T-helper 22 cell (primary cell): ENCODE data around the gene FADD.

ENCODE experiments used
- DNase-seq: peaks from one replicate; pipeline ENCODE4 v3.0.0-alpha.2; 2020; ENCODE audit warnings: low read depth

Gene FADD, protein sequence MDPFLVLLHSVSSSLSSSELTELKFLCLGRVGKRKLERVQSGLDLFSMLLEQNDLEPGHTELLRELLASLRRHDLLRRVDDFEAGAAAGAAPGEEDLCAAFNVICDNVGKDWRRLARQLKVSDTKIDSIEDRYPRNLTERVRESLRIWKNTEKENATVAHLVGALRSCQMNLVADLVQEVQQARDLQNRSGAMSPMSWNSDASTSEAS

GRCh38 chr11:70202920-70203750 lies at the start of gene FADD:
FADD (plus strand) TSS chr11:70203296; CDS start chr11:70203460, 164 bp downstream.
- DNase-seq: peak; percentile 83

DNA sequence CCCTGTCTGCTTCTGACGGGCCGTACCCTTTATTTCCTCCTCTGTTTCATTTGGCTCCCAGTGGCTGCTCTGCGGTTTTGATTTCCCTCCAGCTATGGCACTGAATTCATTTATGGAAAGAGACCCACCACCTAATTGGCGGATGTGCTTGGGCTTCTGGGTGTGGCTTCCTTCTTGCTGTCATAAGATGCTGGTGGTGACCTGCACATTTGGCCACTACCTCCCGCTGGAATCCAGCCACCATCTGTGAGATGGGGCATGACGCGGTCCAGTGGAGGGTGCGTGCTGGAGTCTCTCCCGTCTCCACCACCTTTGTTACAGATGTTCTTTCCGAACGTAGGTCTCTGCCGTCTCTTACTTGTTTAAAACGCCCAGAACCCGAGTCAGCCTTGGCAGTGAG lies 47.7 kb upstream of the FADD start:
- DNase-seq: no peak

DNA sequence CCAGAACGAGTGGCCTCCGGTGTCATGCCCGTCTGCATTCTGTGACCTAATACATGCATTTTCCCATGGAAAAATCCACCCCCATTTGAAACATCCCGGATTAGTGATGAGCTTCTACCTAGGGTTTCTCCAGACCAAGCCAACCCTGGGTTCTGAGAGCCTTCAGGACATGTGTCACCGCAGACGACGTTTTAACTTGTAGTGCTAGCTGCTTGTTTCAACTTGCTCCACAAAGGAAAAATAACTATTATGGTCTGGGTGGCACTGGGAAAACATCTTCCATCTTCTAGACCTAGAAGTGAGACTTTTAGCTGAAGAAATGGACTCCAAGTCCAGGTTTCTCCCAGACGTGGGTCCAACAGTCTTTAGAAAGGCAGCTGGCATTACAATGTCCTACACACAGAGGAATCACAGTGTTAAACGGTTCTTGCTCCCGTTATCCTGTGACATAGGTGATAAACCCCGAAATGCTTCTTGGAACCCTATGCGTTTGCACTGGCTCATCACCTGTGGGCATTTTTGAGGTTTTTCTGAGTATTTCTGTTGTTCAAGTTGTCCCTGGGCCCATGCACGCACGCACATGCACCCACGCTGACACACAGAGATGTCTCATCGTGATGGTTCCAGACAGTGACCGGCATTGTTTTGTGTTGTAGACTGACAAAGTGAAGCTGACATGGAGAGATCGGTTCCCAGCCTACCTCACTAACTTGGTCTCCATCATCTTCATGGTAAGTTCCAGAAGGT lies 46.6 kb upstream of the FADD start:
- no peak for DNase-seq

- DNase-seq: no peak
Observed at GRCh38 chr11:70158201-70158600, 44.9 kb upstream of the FADD start.

DNA sequence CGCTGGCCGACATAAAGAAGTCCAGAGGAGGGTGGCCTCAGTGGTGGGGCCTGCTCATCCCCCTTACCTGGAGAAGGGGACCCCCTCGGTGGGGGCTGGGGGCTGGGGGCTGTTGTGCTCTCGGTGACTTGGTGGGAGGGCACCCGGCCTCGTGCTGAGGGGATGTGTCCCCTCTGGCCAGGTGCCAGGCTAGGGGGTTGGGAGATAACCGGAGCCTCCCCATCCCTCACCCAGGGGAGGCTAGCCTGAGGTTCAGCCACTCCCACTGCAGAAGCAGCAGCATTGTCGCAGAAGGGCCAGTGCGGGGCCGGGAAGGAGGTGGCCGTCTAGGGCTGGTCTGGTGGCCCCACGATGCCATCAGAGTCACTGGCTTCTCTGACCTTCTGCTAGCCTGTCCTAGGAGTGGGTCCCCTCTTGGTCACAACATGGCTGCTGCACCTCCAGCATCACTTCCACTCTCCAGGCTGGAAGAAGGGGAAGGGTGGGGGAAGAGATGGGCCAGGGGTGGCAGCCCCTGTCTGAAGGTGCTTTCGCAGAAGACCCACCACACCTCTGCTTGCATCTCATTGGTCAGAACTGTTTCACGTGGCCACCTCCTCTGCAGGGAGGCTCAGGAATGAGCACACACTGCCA lies 44.2 kb upstream of the FADD start:
- no peak for DNase-seq

- DNase-seq: no peak
Observed at GRCh38 chr11:70159627-70160570, 43.2 kb upstream of the FADD start.

- DNase-seq: no peak
Observed at GRCh38 chr11:70161043-70161625, 42.0 kb upstream of the FADD start.

GRCh38 chr11:70164705-70165104 lies 38.4 kb upstream of the FADD start:
- no peak for DNase-seq

DNA sequence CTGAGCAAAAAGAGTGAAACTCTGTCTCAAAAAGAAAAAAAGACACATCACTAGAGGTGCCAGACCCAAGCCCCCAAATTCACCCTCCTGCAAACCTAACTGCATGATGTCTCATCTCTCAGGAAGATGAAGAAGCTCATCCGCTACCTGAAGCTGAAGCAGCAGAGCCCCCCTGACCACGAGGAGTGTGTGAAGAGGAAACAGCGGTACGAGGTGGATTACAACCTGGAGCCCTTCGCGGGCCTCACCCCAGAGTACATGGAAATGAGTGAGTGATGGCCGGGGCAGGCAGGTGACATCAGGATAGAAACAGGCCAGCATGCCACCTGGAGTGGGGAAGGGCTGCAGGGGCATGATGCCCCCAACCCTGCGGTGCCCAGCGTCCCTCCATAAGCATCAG lies 36.0 kb upstream of the FADD start:
- no peak for DNase-seq

GRCh38 chr11:70167723-70168404 lies 35.2 kb upstream of the FADD start:
- DNase-seq: no peak

DNA sequence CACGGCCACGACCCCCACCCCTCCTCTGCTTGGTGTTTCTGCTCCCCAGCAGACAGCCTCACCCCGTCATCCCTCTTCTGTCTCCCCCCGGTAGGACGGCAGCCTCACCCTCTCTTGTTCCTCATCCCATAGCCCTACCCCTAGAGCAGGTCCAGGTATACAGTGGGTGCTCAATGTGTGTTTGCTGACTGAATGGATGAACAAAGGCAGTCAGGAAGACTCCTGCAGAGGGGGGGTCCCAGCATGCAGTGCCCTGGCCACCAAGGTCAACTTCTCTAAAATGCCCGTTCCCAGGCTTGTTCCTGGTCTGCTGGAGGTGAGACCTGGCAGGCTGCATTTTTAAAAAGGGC lies 34.7 kb upstream of the FADD start:
- DNase-seq: no peak

DNA sequence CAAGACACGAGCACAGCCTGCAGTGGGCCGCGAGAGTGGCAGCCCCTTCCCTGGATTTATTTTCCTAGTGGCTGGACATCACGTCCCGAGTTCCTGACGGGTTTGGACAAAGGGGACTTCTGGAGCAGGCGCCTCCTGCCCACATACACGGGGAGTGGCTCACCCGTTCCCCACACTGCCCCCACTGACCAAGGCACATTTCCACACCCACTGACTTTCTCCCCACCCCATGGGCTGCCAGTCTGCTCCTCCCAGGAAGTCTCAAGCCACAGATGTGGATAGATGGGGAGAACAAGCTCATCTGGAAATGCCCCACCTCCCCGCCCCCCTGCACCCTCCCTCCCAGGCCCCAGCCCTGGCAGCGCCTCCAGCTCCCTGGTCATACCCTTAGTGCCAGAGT lies 34.0 kb upstream of the FADD start:
- no peak for DNase-seq

DNA sequence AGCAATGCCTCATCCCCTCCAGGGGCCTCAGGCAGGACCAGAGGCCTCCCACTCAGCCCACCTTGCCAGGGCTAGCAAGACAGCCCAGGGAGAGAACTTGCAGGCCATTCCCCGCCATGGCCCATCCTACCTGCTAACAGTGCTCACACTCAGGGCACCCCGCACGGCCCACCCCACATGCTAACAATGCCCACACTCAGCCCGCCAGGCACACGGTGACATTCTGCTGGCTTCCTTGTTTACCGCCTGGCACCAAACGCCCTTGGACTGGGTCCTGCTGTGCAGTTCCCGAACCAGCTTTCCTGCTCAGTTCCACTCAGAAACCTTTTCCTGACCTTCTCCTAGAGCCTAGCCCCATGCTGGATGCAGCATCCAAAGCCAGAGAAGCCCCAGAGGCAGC lies 33.5 kb upstream of the FADD start:
- no peak for DNase-seq

GRCh38 chr11:70170596-70171210 lies 32.4 kb upstream of the FADD start:
- DNase-seq: no peak

DNA sequence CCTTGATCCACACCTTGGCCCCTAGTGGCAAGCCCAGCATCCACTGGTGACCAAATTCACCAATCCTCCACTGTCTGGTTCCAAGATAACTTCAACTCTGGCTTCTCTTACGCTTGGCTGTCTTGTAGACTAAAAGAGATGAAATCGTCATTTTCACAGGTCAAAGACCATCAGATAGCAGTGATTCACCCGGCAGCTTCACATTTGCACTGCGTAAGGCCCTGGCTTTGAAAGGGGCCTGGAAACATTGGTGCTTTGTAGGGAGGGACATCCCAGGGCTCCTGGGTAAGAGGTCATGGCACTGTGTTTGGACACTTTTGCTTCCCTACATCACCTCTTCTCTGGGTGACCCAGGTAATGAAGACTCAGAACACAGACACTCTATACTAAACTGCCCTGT lies 30.1 kb upstream of the FADD start:
- no peak for DNase-seq

GRCh38 chr11:70174547-70175235 lies 28.4 kb upstream of the FADD start:
- no peak for DNase-seq

GRCh38 chr11:70175236-70175698 lies 27.8 kb upstream of the FADD start:
- no peak for DNase-seq

DNA sequence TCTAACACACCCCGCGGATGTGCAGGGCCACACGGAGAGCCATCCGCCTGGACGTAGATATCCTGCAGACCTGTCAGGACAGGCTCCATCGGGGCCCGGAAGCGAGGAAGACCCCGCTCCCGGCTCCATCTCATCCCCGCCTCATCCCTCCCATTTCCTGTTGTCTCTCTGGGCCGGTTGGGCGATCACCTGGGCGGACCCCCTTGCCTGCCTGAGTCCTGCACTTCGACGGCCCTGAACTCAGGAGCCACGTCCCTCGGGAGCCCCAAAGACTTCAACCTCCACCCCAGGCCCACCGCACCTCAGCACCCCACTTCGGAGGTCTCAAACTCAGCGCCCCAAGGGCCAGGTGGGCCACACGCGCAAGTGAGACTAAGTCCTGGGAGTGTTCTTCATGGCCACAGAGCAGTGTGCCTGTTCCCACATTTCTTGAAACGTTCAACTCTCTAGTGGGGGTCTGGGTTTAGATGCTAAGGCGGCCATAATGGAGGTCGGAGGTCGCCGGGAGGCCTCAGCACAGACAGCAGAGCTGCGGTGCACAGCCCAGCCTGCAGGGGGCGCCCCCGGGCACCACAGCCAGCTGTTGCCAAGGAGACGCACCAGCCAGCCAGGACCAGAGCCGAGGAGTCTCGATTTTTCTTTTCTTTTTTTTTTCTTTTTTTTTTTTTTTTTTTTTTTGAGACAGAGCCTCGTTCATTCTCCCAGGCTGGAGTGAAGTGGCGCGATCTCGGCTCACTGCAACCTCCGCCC lies 26.0 kb upstream of the FADD start:
- peak; percentile 16 for DNase-seq

- no peak for DNase-seq
Observed at GRCh38 chr11:70180906-70181305, 22.2 kb upstream of the FADD start.
